OCI-M2 (cell line): ENCODE results near the gene TRIM27.
A peak's percentile ranks its signal among the peaks of the same experiment; 100 is the strongest.
"Not testable (repeated sequence)": the region's sequence is repeated elsewhere in the genome, so short reads cannot be mapped to it uniquely, and the experiment has no call there.

ENCODE experiments used
- DNase-seq: peaks from one replicate; lab custom pipeline; 2025; ENCODE audit not compliant: unreplicated experiment; lab: John Stamatoyannopoulos, UW

The TRIM27 gene

GRCh38 chr6:28900577-28901256 lies 23.1 kb downstream of the TRIM27 start:
- no peak for DNase-seq

GRCh38 chr6:28898710-28898965 lies 25.1 kb downstream of the TRIM27 start:
- DNase-seq = no peak

GRCh38 chr6:28897369-28897745 lies 26.4 kb downstream of the TRIM27 start:
- no peak for DNase-seq

GRCh38 chr6:28896505-28897368 lies 27.0 kb downstream of the TRIM27 start:
- DNase-seq = peak; percentile 43

DNA sequence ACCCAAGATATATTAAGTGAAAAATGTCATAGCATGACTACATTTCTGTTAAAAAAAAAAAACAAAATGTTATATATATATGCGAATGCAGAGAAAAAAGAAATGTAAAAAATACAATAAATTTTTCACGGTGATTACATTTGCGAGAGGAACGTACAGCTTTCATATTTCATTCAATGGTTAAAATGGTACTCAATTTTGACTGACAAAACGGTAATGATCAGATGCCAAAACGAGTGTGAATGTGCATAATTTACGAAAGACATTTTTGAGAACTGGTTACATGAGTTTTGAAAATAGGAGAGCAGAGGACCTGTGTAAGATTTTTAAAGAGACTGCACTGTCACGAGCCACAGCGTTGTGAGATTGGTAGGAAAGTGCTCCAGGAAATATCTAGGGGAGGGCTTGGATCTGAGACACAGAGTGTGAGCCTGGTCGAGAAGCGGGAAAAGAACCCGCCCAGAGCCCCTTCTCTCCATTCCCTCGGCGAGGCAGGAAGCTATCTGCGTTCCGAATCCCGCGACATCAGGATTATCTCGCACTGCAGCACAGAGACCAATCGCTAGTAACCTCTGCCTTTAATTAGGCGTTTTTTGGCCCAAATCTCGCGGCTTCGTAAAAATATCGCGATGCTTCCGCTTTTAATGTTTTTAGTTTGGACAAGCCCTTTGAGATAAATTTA lies 28.5 kb downstream of the TRIM27 start:
- DNase-seq = peak; percentile 97

DNA sequence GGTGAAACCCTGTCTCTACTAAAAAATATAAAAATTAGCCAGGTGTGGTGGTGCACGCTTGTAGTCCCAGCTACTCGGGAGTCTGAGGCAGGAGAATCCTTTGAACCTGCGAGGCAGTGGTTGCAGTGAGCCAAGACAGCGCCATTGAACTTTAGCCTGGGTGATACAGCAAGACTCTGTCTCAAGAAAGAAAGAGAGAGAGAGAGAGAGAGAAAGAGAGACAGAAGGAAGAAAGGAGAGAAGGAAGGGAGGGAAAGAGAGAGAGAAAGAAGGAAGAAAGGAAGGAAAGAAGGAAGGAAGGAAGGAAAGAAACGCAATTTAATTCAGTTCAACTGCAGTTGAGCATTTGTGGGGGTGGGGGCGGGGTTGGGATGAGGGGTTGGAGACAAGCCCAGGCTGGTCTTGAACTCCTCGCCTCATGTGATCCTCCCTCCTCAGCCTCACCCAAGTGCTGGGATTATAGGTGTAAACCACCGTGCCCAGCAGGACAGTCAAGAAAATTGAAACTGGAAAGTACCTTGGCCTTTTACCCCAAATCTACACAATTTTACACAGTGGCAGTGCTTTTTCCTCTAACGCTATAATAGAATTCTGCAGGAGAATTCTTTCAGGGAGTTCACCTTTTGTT lies 30.5 kb downstream of the TRIM27 start:
- no peak for DNase-seq

DNA sequence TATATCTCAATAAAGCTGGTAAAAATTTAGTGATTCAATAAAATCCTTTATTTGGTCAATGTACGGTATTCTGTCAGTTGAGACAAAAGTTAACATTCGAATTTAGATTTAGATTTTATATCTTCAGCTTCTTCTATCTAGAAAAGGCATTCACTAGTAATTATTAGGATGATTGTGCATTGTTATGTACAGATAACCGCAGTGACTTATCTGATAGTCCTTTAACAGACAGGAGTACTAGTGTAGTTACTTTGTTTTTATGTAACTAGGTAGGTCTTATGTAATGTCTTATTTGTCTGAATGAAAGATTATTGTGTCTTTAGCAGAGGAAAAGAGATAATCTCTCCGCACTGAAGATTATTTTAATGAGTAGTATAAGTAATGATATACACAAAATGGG lies 31.3 kb downstream of the TRIM27 start:
- no peak for DNase-seq

DNA sequence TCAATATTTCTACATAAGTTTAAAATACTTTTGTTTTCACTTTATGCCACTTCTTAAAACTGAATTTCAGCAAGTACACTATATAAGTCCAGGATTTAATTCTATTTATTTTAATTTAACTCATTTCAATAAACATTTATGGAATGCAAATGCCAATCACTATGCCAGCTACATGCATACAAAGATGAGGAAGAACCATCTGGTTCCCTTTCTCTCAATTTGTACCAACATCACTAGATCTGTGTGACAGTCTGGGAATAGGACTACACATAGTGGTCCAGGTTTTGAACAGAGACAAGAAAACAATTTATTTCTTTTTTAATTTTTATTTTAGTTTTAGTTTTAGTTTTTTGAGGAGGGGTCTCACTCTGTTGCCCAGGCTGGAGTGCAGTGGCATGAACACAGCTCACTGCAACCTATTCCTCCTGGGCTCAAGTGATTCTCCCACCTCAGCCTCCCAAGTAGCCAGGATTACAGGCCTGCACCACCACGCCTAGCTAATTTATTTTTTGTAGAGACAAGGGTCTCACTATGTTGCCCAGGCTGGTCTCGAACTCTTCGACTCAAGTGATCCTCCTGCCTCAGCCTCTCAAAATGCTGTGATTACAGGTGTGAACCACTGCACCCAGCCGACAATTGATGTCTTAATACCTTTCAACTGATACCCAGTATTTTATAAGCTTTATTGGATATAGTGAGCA lies 35.8 kb downstream of the TRIM27 start:
- DNase-seq = no peak

DNA sequence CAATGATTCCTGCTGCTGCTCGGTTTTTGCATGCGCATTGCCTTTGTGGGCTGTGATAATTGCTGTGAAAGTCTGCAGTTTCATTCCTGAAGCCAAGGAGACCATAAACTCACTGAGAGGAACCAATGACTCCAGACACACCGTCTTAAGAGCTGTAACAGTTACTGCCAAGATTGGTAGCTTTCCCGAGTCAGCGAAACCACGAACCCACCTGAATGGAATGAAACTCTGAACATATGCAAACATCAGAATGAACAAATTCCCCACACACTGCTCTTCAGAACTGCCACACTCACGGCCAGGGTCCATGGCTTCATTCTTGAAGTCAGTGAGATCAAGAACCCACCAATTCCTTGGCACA lies 37.7 kb downstream of the TRIM27 start:
- DNase-seq = no peak

- DNase-seq = no peak
Measured at GRCh38 chr6:28884423-28885131, 39.2 kb downstream of the TRIM27 start.

GRCh38 chr6:28880894-28881780 lies 42.6 kb downstream of the TRIM27 start:
- peak; percentile 88 for DNase-seq

DNA sequence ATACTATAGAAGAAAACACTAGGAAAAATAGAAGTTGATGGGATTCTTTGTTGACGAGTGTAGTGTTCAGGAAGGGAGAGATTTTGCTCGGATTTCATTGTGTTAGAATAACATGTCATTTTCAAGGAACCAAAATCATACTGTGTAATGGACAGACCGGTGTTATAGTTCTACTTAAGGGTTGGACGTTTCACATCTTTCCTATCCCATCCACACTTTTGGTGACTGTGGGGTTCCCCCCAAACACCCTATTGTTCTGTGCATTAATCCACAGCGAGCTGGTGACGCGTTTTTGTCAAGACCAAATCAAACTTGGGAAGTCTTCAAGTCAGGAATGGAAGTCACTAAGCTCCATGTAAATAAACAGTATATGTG lies 43.3 kb downstream of the TRIM27 start:
- no peak for DNase-seq

DNA sequence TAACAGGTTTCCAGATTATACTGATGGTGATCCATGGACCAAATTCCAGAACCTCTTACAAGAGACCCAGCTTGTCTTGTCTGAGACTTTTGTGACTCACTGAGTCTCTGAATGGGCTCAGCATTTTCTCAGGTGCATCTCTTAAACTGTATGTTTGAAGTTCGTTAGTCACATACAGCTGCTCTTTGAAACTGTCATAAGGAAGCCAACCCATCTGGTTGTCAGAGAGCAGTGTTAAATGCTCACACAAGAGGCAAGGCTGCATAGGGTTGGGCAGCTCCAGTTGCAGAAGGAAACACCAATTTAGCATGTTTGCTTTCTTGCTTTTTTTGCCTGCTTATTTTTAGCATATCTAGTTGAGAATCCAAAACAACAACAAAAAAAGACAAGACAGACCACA lies 47.1 kb downstream of the TRIM27 start:
- DNase-seq = no peak

DNA sequence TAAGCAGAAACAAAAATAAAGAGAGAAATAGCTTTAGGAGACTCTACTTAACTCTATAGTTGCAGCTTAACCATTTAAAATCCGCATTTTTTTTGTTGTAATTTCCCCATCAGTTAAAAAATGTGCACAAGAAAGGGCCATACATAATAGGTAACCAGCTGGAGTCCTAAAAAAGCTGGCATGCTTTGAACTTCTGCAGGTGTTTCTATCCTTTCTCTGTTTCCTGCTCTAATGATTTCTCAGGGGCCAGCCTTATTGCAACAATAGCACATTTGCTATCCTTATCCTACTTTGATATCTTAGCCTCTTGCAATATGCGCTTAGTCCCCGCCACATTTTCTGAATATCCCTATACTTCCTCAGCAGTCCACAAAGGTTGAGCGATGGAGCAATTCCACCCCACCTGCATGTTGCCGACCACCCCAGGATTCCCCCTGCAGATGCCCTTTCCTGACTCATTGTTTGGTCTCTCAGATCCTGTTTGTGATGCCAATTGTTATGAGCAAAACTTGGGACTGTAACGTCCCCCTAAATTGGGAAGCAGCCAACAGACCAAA lies 48.5 kb downstream of the TRIM27 start:
- DNase-seq = no peak

DNA sequence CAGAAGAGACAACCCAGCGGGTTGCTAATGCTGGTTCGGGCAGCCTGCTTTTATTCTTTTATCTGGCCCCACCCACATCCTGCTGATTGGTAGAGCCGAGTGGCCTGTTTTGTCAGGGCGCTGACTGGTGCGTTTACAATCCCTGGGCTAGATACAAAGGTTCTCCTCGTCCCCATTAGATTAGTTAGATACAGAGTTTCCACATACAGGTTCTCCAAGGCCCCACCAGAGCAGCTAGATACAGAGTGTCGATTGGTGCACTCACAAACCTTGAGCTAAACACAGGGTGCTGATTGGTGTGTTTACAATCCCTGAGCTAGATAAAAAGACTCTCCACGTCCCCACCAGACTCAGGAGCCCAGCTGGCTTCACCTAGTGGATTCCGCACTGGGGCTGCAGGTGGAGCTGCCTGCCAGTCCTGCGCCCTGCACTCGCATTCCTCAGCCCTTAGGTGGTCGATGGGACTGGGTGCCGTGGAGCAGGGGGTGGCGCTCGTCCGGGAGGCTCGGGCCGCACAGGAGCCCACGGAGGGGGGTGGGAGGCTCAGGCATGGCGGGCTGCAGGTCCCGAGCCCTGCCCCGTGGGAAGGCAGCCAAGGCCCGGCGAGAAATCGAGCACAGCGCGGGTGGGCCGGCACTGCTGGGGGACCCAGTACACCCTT lies 51.5 kb downstream of the TRIM27 start:
- not testable (repeated sequence) for DNase-seq

DNA sequence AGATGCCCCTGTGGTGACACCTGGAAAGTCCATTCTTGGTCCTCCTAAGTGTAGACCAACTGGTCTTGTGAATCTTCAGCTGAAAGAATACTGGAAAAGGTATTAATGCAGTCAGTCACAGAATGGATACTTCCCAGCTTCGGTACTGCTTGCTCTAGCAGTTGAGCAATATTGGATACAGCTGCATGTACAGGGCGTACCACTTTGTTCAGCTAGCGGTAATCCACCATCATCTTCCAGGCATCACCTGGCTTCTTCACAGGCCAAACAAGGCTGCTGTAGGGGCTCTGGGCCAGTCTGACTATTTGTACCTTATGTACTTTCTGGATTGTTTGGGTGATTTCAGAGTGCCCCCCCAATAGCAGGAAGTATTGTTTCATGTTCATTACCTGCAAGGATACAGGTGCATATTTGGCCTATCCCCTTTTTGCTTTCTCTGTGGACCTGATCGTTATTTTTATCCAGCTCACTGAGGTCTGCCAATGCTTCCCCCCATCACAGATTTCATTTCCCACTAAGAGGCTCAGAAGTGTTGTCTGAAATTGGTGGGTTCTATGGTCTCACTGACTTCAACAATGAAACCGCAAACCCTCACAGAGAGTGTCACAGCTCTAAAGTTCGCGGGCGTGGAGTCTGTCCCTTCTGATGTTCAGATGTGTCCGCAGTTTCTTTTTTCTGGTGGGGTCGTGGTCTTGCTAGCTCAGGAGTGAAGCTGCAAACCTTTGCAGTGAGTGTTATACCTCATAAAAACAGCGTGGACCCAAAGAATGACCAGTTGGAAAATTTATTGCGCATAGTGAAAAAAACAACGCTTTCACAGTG lies 52.2 kb downstream of the TRIM27 start:
- DNase-seq = no peak

- no peak for DNase-seq
Measured at GRCh38 chr6:28868873-28869272, 54.9 kb downstream of the TRIM27 start.

- no peak for DNase-seq
Measured at GRCh38 chr6:28867086-28867409, 56.7 kb downstream of the TRIM27 start.
